Stomach (tissue), 9 donors: Measurements from ENCODE around the gene HPN. TPM values are rescaled to one million over a fixed set of nuclear protein-coding genes. Genes with fewer than 3 reads are reported as not detected.

Source experiments
- DNase-seq, 2 donors: peaks; one replicate each; pipeline versions ENCODE4 v3.0.0 to v3.0.0-alpha.2; 2013 to 2019
- H3K27ac ChIP-seq, 5 donors: fragments of 200-600 bp in 4 of 5; sonication (generic) in 4 of 5; one replicate each; pipeline ENCODE4 v1.5.1; 2013 to 2019; ENCODE audit warnings: mild to moderate bottlenecking in 1 of 5, moderate library complexity in 1 of 5
- H3K27me3 ChIP-seq, 3 donors: fragments of 200-600 bp; sonication (generic); one replicate each; pipeline ENCODE4 v1.5.1; 2017 to 2019; ENCODE audit warnings: mixed run types in 1 of 3
- H3K36me3 ChIP-seq, 4 donors: fragments of 200-600 bp; sonication (generic); 1 replicate in 3 of 4; 2 replicates in 1 of 4; pipeline ENCODE4 v1.5.1; 2016 to 2019
- H3K4me1 ChIP-seq, 4 donors: fragments of 200-600 bp; sonication (generic); one replicate each; pipeline ENCODE4 v1.5.1; 2016 to 2019
- H3K4me3 ChIP-seq, 4 donors: fragments of 200-600 bp; sonication (generic) in 3 of 4; one replicate each; pipeline ENCODE4 v1.5.1; 2016 to 2019; ENCODE audit warnings: mild to moderate bottlenecking in 1 of 4
- H3K9me3 ChIP-seq, 4 donors: fragments of 200-600 bp; sonication (generic); one replicate each; pipeline ENCODE4 v1.5.1; 2016 to 2019
- EP300 ChIP-seq: sonication (generic); formaldehyde crosslinking; IDR thresholded peaks from one replicate; pipeline ENCODE4 v1.6.1; 2017; ENCODE audit warnings: antibody characterized with exemption
- POLR2A ChIP-seq, 4 donors: fragments of 450-650 bp; IDR thresholded peaks; one replicate each; pipeline ENCODE4 v1.6.1; 2016; ENCODE audit warnings: antibody characterized with exemption in 4 of 4, control low read depth in 2 of 4, mild to moderate bottlenecking in 1 of 4, moderate library complexity in 1 of 4
- POLR2AphosphoS5 ChIP-seq, 3 donors: sonication (generic); formaldehyde crosslinking; IDR thresholded peaks; one replicate each; pipeline ENCODE4 v1.6.1; 2016; ENCODE audit warnings: antibody characterized with exemption in 3 of 3
- WGBS, 5 donors: extraction: QIAGEN DNeasy Blood & Tissue Kit in 3 of 5; methylation state at CpG; one replicate each; pipeline versions ENCODE4 v1.1.5 to v1.1.7; 2013 to 2018; 5-methylcytosine and 5-hydroxymethylcytosine counted together
- intact Hi-C: fragments of 100-400 bp; cut with DNase I; formaldehyde crosslinking; loops from one replicate; pipeline ENCODE4 v1.15.1; 2023; ENCODE audit warnings: low total_unique reads
- polyA plus RNA-seq, 3 donors: library from polyadenylated mRNA; stranded (reverse); fragments of 200-250 nt; gene quantifications; one replicate each; pipeline ENCODE4 v1.2.3, GENCODE V29; 2013
- total RNA-seq, 5 donors: library from RNA; depleted of rRNA; stranded (reverse); fragments of >200 nt; gene quantifications; one replicate each; pipeline versions ENCODE4 v1.1.0 to v1.2.3, GENCODE V29; 2014 to 2016
- TF ChIP-seq, protein P1 (sequence below), 7 experiments: fragments of 450-650 bp in 4 of 7; fragments of 200-600 bp in 3 of 7; sonication (generic) in 3 of 7; IDR thresholded peaks; one replicate each; pipeline ENCODE4 v1.5.1; 2016 to 2019; ENCODE audit warnings: antibody characterized with exemption in 7 of 7, control low read depth in 2 of 7, mild to moderate bottlenecking in 1 of 7
- donor health status: healthy with polysubstance abuse.
- donor health status: Bipolar disorder and iron deficiency.
- donor health status: healthy.

The HPN gene
- total and polyA plus RNA-seq, 8 donors, result 14.7 to 45.2 (median 28.6) TPM; not detected in 1

GRCh38 chr19:35093430-35093829, 51.9 kb downstream of the HPN start:
- H3K27me3 ChIP-seq, result peaks cover 0 to 18% (median 4%) of the 10 kb centered on the region in 3 donors
- no peak overlapping the region for H3K27ac ChIP-seq
- intact Hi-C loops, result no loop called here
- DNase-seq, result no peak
- H3K36me3 ChIP-seq, result no peaks in the 10 kb centered on the region
- TF ChIP-seq POLR2AphosphoS5 (IDR thresholded peaks at IDR 0.05) (no peak), POLR2A (IDR thresholded peaks at IDR 0.05) (no peak), EP300 (no peak)
- H3K4me3 ChIP-seq, result no peak overlapping the region
- H3K4me1 ChIP-seq, result peaks cover 7 to 15% (median 11%) of the 10 kb centered on the region in 4 donors
- H3K9me3 ChIP-seq, result no peaks in the 10 kb centered on the region
- 91 to 94% (median 92%) methylated on average over 5 of the region's 5 CpGs for WGBS, 5 donors

DNA sequence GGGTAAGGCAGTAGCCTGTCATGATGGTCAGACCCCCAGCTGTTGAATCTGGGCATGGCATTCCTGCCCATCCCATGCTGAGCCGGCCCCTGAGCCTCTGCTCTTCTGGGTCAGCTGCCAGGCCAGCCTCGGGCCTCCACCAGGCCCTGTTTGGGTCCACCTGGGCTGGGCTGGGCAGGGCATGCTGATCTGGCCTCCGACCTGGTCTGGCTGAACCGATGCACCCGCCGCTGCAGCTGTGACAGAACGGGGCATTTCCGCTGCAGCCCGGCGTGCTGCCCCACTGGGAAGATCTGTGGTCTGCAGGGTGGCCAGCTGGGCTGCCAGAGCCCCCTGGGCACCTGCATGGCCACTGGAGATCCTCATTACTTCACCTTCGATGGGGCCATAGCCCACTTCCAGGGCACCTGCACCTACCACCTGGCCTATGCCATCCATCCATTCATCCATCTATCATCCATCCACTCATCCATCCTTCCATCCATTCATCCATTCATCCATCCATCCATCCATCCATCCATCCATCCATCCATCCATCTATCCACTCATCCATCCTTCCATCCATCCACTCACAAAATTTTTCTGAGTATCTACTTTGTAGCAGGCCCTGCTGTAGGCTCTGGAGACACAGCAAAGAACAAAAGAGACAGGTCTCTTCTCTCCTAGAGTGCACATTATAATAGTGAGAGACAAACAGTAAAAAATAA, 52.6 kb downstream of the HPN start:
- TF ChIP-seq POLR2A (IDR thresholded peaks at IDR 0.05), result no peak
- TF ChIP-seq POLR2AphosphoS5 (IDR thresholded peaks at IDR 0.05), result no peak
- no peak for TF ChIP-seq EP300
- TF ChIP-seq, protein P1, sequence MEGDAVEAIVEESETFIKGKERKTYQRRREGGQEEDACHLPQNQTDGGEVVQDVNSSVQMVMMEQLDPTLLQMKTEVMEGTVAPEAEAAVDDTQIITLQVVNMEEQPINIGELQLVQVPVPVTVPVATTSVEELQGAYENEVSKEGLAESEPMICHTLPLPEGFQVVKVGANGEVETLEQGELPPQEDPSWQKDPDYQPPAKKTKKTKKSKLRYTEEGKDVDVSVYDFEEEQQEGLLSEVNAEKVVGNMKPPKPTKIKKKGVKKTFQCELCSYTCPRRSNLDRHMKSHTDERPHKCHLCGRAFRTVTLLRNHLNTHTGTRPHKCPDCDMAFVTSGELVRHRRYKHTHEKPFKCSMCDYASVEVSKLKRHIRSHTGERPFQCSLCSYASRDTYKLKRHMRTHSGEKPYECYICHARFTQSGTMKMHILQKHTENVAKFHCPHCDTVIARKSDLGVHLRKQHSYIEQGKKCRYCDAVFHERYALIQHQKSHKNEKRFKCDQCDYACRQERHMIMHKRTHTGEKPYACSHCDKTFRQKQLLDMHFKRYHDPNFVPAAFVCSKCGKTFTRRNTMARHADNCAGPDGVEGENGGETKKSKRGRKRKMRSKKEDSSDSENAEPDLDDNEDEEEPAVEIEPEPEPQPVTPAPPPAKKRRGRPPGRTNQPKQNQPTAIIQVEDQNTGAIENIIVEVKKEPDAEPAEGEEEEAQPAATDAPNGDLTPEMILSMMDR (IDR thresholded peaks at IDR 0.05), result no peak
- no peak for DNase-seq
- intact Hi-C loops, result no loop called here
- Histone ChIP-seq H3K9me3 (no peaks in the 10 kb centered on the region), H3K27ac (no peak overlapping the region), H3K36me3 (no peaks in the 10 kb centered on the region), H3K4me1 (peaks cover 7 to 18% (median 13%) of the 10 kb centered on the region in 4 donors), H3K27me3 (peaks cover 0 to 18% (median 4%) of the 10 kb centered on the region in 3 donors), H3K4me3 (no peak overlapping the region)
- 77 to 89% (median 85%) methylated on average over 10 to 11 of the region's 11 CpGs for WGBS, 5 donors

DNA sequence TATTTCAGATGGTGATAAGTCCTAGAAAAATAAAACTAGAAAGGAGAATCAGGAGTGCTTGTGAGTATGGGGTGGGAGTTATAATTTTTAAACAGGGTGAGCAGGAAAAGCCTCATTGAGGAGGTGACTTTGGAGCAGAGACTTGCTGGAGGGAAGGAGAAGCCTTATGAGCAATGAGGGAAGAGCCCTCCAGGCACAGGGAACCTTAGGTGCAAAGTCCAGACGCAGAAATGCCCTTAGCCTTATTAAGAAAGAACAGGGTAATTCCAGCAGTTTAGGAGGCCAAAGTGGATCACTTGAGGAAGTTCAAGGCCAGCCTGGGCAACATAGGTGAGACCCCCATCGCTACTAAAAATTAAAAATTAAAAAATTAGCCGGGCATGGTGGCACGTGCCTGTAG, 53.1 kb downstream of the HPN start:
- H3K27me3 ChIP-seq, result peaks cover 0 to 18% (median 4%) of the 10 kb centered on the region in 3 donors
- H3K36me3 ChIP-seq, result no peaks in the 10 kb centered on the region
- no peaks in the 10 kb centered on the region for H3K9me3 ChIP-seq
- intact Hi-C loops, result no loop called here
- no peak overlapping the region for H3K4me3 ChIP-seq
- TF ChIP-seq POLR2AphosphoS5 (IDR thresholded peaks at IDR 0.05) (no peak), EP300 (no peak), POLR2A (IDR thresholded peaks at IDR 0.05) (no peak)
- TF ChIP-seq, protein P1 (IDR thresholded peaks at IDR 0.05), result no peak
- peaks cover 7 to 18% (median 13%) of the 10 kb centered on the region in 4 donors for H3K4me1 ChIP-seq
- 88 to 90% (median 89%) methylated on average over 4 of the region's 4 CpGs for WGBS, 5 donors
- no peak overlapping the region for H3K27ac ChIP-seq
- no peak for DNase-seq

- H3K4me1 ChIP-seq, result peaks cover 3 to 10% (median 6%) of the 10 kb centered on the region in 4 donors
- peaks cover 0 to 6% (median 2%) of the 10 kb centered on the region in 3 donors for H3K27me3 ChIP-seq
- no peak overlapping the region for H3K4me3 ChIP-seq
- peak in 1 of 2 donors; percentile 38 for DNase-seq
- TF ChIP-seq POLR2AphosphoS5 (IDR thresholded peaks at IDR 0.05) (no peak), EP300 (no peak), POLR2A (IDR thresholded peaks at IDR 0.05) (no peak)
- no peaks in the 10 kb centered on the region for H3K9me3 ChIP-seq
- H3K27ac ChIP-seq, result no peak overlapping the region
- intact Hi-C loops, result no loop called here
- WGBS, 5 donors, result 67 to 79% (median 76%) methylated on average over 8 of the region's 8 CpGs
- no peaks in the 10 kb centered on the region for H3K36me3 ChIP-seq
These were observed 54.3 kb downstream of the HPN start for GRCh38 chr19:35095667-35096368.

GRCh38 chr19:35098413-35099049, 57.0 kb downstream of the HPN start:
- TF ChIP-seq, protein P1 (IDR thresholded peaks at IDR 0.05), result no peak
- TF ChIP-seq POLR2A (IDR thresholded peaks at IDR 0.05) (no peak), EP300 (no peak), POLR2AphosphoS5 (IDR thresholded peaks at IDR 0.05) (no peak)
- H3K9me3 ChIP-seq, result no peaks in the 10 kb centered on the region
- DNase-seq, result peak in 1 of 2 donors; percentile 85
- H3K27me3 ChIP-seq, result no peaks in the 10 kb centered on the region
- no peak overlapping the region for H3K27ac ChIP-seq
- H3K36me3 ChIP-seq, result no peaks in the 10 kb centered on the region
- H3K4me1 ChIP-seq, result peaks cover 0 to 4% (median 2%) of the 10 kb centered on the region in 4 donors
- WGBS, 5 donors, result 58 to 73% (median 67%) methylated on average over 28 to 29 of the region's 29 CpGs
- H3K4me3 ChIP-seq, result no peak overlapping the region
- intact Hi-C loops, result no loop called here
